GM18951 (cell line): Measurements from ENCODE around the gene ACTRT3.

Source experiments
- POLR2A ChIP-seq: IDR thresholded peaks from 4 replicates; pipeline ENCODE4 v1.6.1; 2011; ENCODE audit warnings: mild to moderate bottlenecking; ENCODE audit not compliant: insufficient read length, insufficient read depth; ENCODE audit errors: extremely low read depth
- in situ Hi-C: fragments of 300-500 bp; cut with MboI; formaldehyde crosslinking; loops from one replicate; pipeline ENCODE4 v1.12.0; 2022; ENCODE audit warnings: low sequenced_read_pairs, mixed read lengths, inconsistent platforms; ENCODE audit not compliant: unreplicated experiment

Gene ACTRT3

GRCh38 chr3:169769287-169770181, at the start of gene ACTRT3:
Gene ACTRT3, minus strand, starts transcription at chr3:169769561. Its CDS starts 41 bp downstream, at chr3:169769520.
- peak; percentile 46 for TF ChIP-seq POLR2A
- in situ Hi-C loops: no loop called here

- no peak for TF ChIP-seq POLR2A
- in situ Hi-C loops: no loop called here
Observed at GRCh38 chr3:169818316-169818715, 49.0 kb upstream of the ACTRT3 start.

- in situ Hi-C loops: no loop called here
- TF ChIP-seq POLR2A: no peak
Observed at GRCh38 chr3:169815590-169816150, 46.3 kb upstream of the ACTRT3 start.

GRCh38 chr3:169813757-169814517, 44.6 kb upstream of the ACTRT3 start:
- peak; percentile 29 for TF ChIP-seq POLR2A
- in situ Hi-C loops: no loop called here

GRCh38 chr3:169813278-169813677, 43.9 kb upstream of the ACTRT3 start:
- TF ChIP-seq POLR2A: no peak
- in situ Hi-C loops: no loop called here

GRCh38 chr3:169812332-169813235, 43.2 kb upstream of the ACTRT3 start, which contains the start of the genes LRRC34 and LRRIQ4:
Gene LRRC34, minus strand, starts transcription at chr3:169812904. Its CDS starts 356 bp downstream, at chr3:169812548.
Gene LRRIQ4, plus strand, starts transcription at chr3:169812870. Its CDS starts 9,052 bp downstream, at chr3:169821922.
- no peak for TF ChIP-seq POLR2A

GRCh38 chr3:169811631-169812331, 42.4 kb upstream of the ACTRT3 start:
- TF ChIP-seq POLR2A: no peak
- in situ Hi-C loops: no loop called here

More at GRCh38 chr3:169812332-169813235, 43.2 kb upstream of the ACTRT3 start, which contains the start of the genes LRRC34 and LRRIQ4:
- in situ Hi-C loops: no loop called here

GRCh38 chr3:169809230-169809795, 40.0 kb upstream of the ACTRT3 start:
- no peak for TF ChIP-seq POLR2A
- in situ Hi-C loops: no loop called here

GRCh38 chr3:169804681-169805080, 35.3 kb upstream of the ACTRT3 start:
- in situ Hi-C loops: no loop called here

GRCh38 chr3:169792359-169792758, 23.0 kb upstream of the ACTRT3 start:
- in situ Hi-C loops: no loop called here

More at GRCh38 chr3:169804681-169805080, 35.3 kb upstream of the ACTRT3 start:
- no peak for TF ChIP-seq POLR2A

GRCh38 chr3:169790687-169791429, 21.5 kb upstream of the ACTRT3 start:
- no peak for TF ChIP-seq POLR2A
- in situ Hi-C loops: no loop called here

More at GRCh38 chr3:169792359-169792758, 23.0 kb upstream of the ACTRT3 start:
- no peak for TF ChIP-seq POLR2A
